Right lobe of liver (tissue), 6 donors: ENCODE results near the gene SMIM5. TPM values are rescaled to one million over a fixed set of nuclear protein-coding genes. Genes with fewer than 3 reads are reported as not detected.
"Not testable (repeated sequence)": the region's sequence is repeated elsewhere in the genome, so short reads cannot be mapped to it uniquely, and the experiment has no call there.

Experiments used
- ATAC-seq, 4 donors: fragments of 200-7000 bp; cut with Tn5 transposase; one replicate each; pipeline ENCODE4 v1.9.1; 2020; ENCODE audit warnings: mild to moderate bottlenecking in 4 of 4, moderate library complexity in 4 of 4
- DNase-seq, 3 donors: peaks; one replicate each; pipeline ENCODE4 v3.0.0-alpha.2; 2020
- H3K27ac ChIP-seq, 3 donors: fragments of 200-600 bp; one replicate each; pipeline ENCODE4 v1.8.0; 2022
- H3K27me3 ChIP-seq, 2 donors: fragments of 200-600 bp; one replicate each; pipeline ENCODE4 v1.8.0; 2022
- H3K36me3 ChIP-seq, 4 donors: fragments of 200-600 bp; sonication (generic) in 1 of 4; one replicate each; pipeline versions ENCODE4 v1.5.1 to v1.8.0; 2017 to 2022; ENCODE audit warnings: control low read depth in 1 of 4
- H3K4me1 ChIP-seq, 4 donors: fragments of 200-600 bp; sonication (generic) in 1 of 4; one replicate each; pipeline versions ENCODE4 v1.5.1 to v1.8.0; 2017 to 2022; ENCODE audit warnings: control low read depth in 1 of 4
- H3K4me3 ChIP-seq, 3 donors: fragments of 200-600 bp; one replicate each; pipeline ENCODE4 v1.8.0; 2022
- H3K9me3 ChIP-seq, 4 donors: fragments of 200-600 bp; sonication (generic) in 1 of 4; one replicate each; pipeline versions ENCODE4 v1.5.1 to v1.8.0; 2017 to 2022; ENCODE audit warnings: control low read depth in 1 of 4
- CTCF ChIP-seq, 4 donors: fragments of 200-600 bp in 3 of 4; fragments of 450-650 bp in 1 of 4; IDR thresholded peaks; one replicate each; pipeline versions ENCODE4 v1.5.1 to v1.8.0; 2016 to 2022; ENCODE audit warnings: antibody characterized with exemption in 4 of 4, mild to moderate bottlenecking in 2 of 4
- POLR2A ChIP-seq: fragments of 450-650 bp; IDR thresholded peaks from one replicate; pipeline ENCODE4 v1.6.1; 2017; ENCODE audit warnings: antibody characterized with exemption, mild to moderate bottlenecking
- WGBS: methylation state at CpG from one replicate; pipeline ENCODE4 v1.1.6; 2018; ENCODE audit warnings: low coverage, low lambda C conversion rate; ENCODE audit not compliant: insufficient coverage; ENCODE audit errors: missing lambda C conversion rate; 5-methylcytosine and 5-hydroxymethylcytosine counted together
- intact Hi-C, 2 donors: fragments of 100-400 bp; cut with DNase I; formaldehyde crosslinking; loops; one replicate each; pipeline versions ENCODE4 v1.11.2 to v1.14.1; 2022
- total RNA-seq, 6 experiments: library from RNA; depleted of rRNA in 2 of 6; stranded (reverse); fragments of >200 nt in 2 of 6; fragmentation: NEBNext Ultra II Directional in 3 of 6; extraction: Animal tissue kit (Norgen Biotek cat#: 25700) in 3 of 6; gene quantifications; one replicate each; pipeline versions ENCODE4 v1.1.0 to v1.2.4, GENCODE V29; 2016 to 2023
- donor health status: DM: no; HTN: yes; CAD: no.
- donor health status: DM: no; HTN: no; CAD: no.
- donor health status: DM: no; HTN: no; CAD: no.
- donor health status: DM: no; HTN: yes; CAD: no.
- donor health status: DM: no; HTN: yes; CAD: no.

The SMIM5 gene
- total RNA-seq, 6 experiments from 2014 or later: 0.06 to 0.78 (median 0.29) TPM; not detected in 1

GRCh38 chr17:75591722-75592302 is 41.4 kb upstream of the SMIM5 start:
- intact Hi-C loops: no loop called here
- peaks cover 0 to 5% (median 0%) of the 10 kb centered on the region in 4 donors for H3K4me1 ChIP-seq
- TF ChIP-seq CTCF (IDR thresholded peaks at IDR 0.05) (no peak), POLR2A (no peak)
- 100% methylated on average over 1 of the region's 7 CpGs for WGBS
- H3K27me3 ChIP-seq: no peaks in the 10 kb centered on the region
- DNase-seq (no peak), ATAC-seq (no peak)
- H3K36me3 ChIP-seq: no peaks in the 10 kb centered on the region
- no peak overlapping the region for H3K4me3 ChIP-seq
- H3K9me3 ChIP-seq: no peaks in the 10 kb centered on the region
- no peak overlapping the region for H3K27ac ChIP-seq

- H3K4me3 ChIP-seq: no peak overlapping the region
- peaks cover 0 to 5% (median 0%) of the 10 kb centered on the region in 4 donors for H3K4me1 ChIP-seq
- intact Hi-C loops: no loop called here
- no peaks in the 10 kb centered on the region for H3K9me3 ChIP-seq
- ATAC-seq (no peak), DNase-seq (peak in 1 of 3 donors; percentile 19)
- no peaks in the 10 kb centered on the region for H3K27me3 ChIP-seq
- H3K27ac ChIP-seq: no peak overlapping the region
- no CpG with 5 or more reads among the region's 17 CpGs for WGBS
- H3K36me3 ChIP-seq: no peaks in the 10 kb centered on the region
- TF ChIP-seq CTCF (IDR thresholded peaks at IDR 0.05) (no peak), POLR2A (no peak)
Measured at GRCh38 chr17:75592348-75593020, 40.8 kb upstream of the SMIM5 start.

- H3K9me3 ChIP-seq, H3K4me3 ChIP-seq, ATAC-seq, intact Hi-C loops, H3K36me3 ChIP-seq, DNase-seq, H3K4me1 ChIP-seq, H3K27ac ChIP-seq, H3K27me3 ChIP-seq: not testable (repeated sequence)
- 80% methylated on average over 7 of the region's 9 CpGs for WGBS
Measured at GRCh38 chr17:75593430-75593829, 39.8 kb upstream of the SMIM5 start.

- DNase-seq (peak in 1 of 3 donors; percentile 45), ATAC-seq (no peak)
- H3K4me3 ChIP-seq: no peak overlapping the region
- no peak for TF ChIP-seq POLR2A
- no peak for TF ChIP-seq CTCF (IDR thresholded peaks at IDR 0.05)
- H3K36me3 ChIP-seq: no peaks in the 10 kb centered on the region
- H3K4me1 ChIP-seq: peaks cover 0 to 3% (median 0%) of the 10 kb centered on the region in 4 donors
- no peaks in the 10 kb centered on the region for H3K9me3 ChIP-seq
- intact Hi-C loops: no loop called here
- WGBS: 90% methylated on average over 7 of the region's 28 CpGs
- H3K27me3 ChIP-seq: no peaks in the 10 kb centered on the region
- H3K27ac ChIP-seq: no peak overlapping the region
Measured at GRCh38 chr17:75594499-75595283, 38.5 kb upstream of the SMIM5 start.
